HS-27A (cell line): ENCODE data around the gene ST3GAL6.
A peak's percentile ranks its signal among the peaks of the same experiment; 100 is the strongest.

Experiments used
- DNase-seq: peaks from one replicate; pipeline ENCODE4 v3.0.0-alpha.2; 2012; ENCODE audit warnings: low read depth, missing footprints

The ST3GAL6 gene

DNA sequence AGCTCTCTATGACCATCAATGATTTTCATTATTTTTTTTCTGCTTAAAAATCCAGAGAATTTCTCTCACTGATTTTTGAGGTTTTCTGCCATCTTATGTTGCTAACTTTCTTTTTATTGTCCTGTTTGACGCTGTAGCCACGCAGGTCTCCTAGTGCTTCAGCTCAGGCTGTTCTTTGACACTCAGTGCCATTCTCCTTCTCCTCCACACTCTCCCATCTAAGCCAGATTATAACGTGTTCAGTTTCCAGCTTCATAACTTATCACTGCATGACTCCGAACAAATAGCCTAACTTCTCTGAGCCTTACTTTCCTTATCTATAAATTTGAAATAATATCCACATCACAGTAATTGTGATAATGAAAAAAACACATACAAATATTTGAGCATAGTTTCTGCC, 22.8 kb upstream of the ST3GAL6 start:
- no peak for DNase-seq

GRCh38 chr3:98741121-98741716, 21.9 kb upstream of the ST3GAL6 start:
- DNase-seq, result peak; percentile 78

DNA sequence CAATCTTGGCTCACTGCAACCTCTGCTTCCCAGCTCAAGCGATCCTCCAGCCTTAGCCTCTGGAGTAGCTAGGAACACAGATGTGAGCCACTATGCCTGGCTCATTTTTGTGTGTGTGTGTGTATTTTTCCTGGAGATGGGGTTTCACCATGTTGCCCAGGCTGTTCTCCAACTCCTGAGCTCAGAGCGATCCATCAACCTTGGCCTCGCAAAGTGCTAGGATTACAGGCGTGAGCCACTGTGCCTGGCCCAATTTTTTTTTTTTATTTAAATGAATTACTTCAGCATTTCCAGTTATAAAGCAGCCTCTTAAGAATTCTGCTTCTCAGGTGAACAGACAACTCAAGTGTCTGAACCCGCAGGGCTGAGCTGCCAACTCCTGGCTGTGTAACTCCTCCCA, 20.1 kb upstream of the ST3GAL6 start:
- no peak for DNase-seq

GRCh38 chr3:98744283-98744682, 18.9 kb upstream of the ST3GAL6 start:
- DNase-seq, result no peak

GRCh38 chr3:98745718-98746117, 17.4 kb upstream of the ST3GAL6 start:
- DNase-seq, result no peak

- no peak for DNase-seq
These were observed 17.0 kb upstream of the ST3GAL6 start for GRCh38 chr3:98746122-98746521.

DNA sequence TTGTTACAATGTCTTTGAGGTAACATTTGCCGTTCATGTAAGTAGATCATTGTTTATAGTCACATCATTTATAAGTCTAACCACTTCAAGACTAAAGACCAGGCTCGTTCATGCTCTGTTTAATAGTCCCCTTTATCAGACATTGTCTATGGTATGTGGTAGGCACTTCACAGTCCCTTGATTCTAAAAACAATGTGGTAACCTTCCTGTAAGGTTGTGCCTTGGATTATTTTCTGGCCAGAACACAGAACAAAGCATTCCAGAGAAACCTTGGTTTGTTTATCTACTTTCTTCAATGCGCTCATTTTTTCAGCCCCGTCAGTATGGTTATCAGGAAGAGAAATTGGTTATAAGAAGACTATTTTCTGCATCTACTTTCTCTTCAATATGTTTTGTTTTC, 16.3 kb upstream of the ST3GAL6 start:
- DNase-seq, result no peak

- DNase-seq, result no peak
These were observed 12.7 kb upstream of the ST3GAL6 start for GRCh38 chr3:98750276-98750919.

DNA sequence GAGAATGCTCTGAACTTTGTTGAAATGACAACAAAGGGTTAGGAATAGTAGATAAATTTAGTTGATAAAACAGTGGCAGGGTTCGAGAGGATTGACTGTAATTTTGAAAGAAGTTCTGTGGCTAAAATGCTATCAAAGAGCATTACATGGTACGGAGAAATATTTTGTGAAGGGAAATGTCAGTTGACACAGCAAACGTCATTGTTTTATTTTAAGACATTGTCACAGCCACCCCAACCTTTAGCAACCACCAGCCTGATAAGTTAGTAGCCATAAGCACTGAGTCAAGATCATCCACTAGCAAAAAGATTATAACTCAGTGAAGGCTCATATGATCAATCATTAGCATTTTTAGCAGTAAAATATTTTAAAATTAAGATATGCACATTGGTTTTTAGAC, 8.7 kb upstream of the ST3GAL6 start:
- DNase-seq, result no peak

DNA sequence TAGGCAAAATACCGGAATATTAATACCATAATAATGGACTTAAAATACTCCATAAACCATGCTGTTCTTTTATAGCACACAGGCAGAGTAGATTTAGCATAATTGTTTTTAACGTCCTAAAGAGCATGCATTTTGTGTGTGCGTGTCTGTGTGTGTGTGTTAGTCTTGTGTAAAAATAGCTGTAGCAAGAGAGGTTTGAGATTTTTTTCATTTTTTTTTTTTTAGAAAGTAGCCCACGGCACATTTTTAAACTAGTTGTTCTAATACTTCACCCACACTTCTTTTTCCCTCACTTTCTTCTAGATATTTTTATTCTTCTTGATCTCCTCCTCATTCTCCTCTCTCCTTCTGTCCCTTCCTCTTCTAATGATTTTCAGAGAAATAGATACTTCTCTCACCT, 7.5 kb upstream of the ST3GAL6 start:
- DNase-seq, result no peak

GRCh38 chr3:98759629-98760028, 3.5 kb upstream of the ST3GAL6 start:
- DNase-seq, result no peak

GRCh38 chr3:98761643-98762229, 1.4 kb upstream of the ST3GAL6 start:
- DNase-seq, result no peak

GRCh38 chr3:98763819-98764418, 779 bp downstream of the ST3GAL6 start:
- no peak for DNase-seq

- no peak for DNase-seq
These were observed 1.3 kb downstream of the ST3GAL6 start for GRCh38 chr3:98764472-98764884.

DNA sequence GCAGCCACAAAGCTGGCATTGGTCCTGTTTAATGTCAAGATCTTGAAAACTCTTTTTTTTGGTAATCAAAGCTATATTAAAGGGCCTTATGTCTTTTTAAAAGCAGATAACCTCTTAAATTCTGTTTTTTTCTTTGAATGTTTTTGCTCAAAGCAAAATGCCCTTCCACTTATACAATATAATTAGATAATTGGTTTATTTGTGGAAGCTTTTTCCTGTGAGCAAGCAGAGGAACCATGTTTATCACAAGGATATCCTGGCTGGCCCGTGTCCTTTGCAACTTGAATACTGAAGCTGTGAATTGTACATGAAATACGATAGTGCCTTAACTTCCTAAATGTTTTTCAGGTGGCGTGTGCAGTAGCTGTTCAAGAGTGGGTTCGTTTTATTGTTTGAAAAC, 2.6 kb downstream of the ST3GAL6 start:
- no peak for DNase-seq

DNA sequence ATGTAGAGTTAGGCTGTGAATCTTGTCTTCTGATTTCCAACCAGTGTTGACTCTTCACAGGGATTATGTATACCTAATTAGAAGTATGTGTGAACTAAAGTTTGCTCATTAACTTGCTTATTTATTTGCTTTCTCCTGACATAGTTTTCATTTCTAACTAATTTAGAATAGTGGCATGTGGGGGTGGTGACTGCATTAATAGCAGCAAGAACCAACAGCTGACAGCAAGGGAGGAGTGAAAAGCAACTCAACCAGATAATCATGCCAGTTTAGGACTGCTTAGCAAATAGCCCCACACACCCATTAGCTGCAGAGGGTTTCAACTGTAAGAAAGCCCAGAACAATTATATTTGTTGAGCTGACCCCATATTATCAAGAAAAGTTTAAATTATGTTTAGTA, 3.8 kb downstream of the ST3GAL6 start:
- no peak for DNase-seq

- no peak for DNase-seq
These were observed 5.8 kb downstream of the ST3GAL6 start for GRCh38 chr3:98768961-98769360.

DNA sequence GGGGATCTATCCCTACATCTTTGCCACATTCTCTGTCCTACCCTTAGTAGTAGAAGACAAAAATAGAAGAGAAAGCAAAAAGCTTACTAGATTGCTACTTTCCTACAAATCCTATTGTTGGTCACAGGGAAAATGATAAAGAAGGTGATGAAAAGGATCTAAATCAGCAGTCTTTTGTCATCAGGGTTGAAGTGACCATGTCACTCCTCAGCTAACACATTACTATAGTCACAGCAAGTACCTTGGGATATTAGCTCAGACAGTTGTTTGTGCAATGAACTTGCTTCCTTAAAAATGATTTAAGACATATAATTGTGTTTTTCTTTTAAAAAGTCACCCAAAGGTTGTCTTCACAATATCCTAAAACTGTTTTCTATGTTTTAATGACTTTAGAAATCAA, 6.3 kb downstream of the ST3GAL6 start:
- DNase-seq, result no peak

GRCh38 chr3:98770261-98771039, 7.3 kb downstream of the ST3GAL6 start:
- no peak for DNase-seq

- no peak for DNase-seq
These were observed 8.9 kb downstream of the ST3GAL6 start for GRCh38 chr3:98772022-98772421.

DNA sequence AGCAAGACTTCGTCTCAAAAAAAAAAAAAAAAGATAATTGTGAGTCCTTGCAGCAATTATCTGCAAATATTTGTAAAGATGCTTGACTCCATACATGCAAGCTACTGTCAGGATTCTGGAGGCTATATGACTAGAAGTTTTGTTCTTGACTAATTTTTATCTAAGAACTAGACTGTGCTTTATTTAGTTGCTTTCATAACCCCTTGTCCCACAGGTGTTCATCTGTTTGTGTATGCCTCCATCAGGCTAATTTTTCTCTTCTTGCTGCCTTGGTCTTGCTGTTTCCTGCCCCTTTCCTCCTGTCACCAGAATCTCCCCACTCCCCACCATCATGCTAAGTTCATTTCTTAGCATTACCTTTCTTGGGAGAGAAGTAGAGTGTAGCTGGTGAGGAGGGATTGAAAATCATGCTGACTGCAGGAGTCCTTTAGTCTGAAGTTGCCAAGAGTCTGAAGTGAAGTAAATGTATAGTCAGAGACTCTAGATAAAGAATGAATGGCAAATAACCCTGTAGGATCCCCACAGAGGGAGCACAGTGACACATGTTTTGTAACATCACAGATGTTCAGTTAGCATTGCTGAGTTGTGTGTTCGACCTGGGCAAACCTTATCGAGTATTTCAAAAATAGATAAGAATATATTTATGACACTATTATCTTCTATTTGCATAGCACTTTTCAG, 12.5 kb downstream of the ST3GAL6 start:
- DNase-seq, result no peak

DNA sequence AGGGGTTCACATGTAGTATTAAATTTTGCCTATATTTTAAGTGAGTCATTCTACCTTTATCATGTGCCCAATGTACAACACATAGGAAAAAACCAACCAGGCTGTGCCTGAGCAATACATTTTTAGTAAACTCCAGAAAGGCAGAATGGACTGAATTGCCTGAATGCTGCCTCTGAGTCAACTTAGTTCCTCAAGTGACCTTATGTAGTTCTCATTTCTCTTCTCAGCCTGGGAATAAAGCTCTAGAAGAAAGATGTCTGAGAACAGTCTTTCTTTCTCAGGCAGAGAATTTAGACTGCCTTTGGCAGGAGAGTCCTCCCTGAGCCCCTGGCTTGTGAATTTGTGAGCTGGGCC, 13.0 kb downstream of the ST3GAL6 start:
- DNase-seq, result no peak
